Measurements from ENCODE around the gene TBCB.

GRCh38 chr19:36142496-36142895 is 27.2 kb downstream of the TBCB start:
- TF ChIP-seq CREB1 (IDR thresholded peaks at IDR 0.05; ENCODE audit: low read depth) (no peak), RAD21 (IDR thresholded peaks at IDR 0.05; ENCODE audit: low read depth) (no peak), YY1 (IDR thresholded peaks at IDR 0.05; ENCODE audit: low read depth) (no peak), EP300 (IDR thresholded peaks at IDR 0.05; ENCODE audit: borderline replicate concordance) (no peak), FOXM1 (IDR thresholded peaks at IDR 0.05; ENCODE audit: borderline replicate concordance, low read depth) (no peak), TCF12 (IDR thresholded peaks at IDR 0.05; ENCODE audit: low read depth) (no peak), TAF1 (IDR thresholded peaks at IDR 0.05; ENCODE audit: low read depth) (no peak)
- TF ChIP-seq, protein P1, sequence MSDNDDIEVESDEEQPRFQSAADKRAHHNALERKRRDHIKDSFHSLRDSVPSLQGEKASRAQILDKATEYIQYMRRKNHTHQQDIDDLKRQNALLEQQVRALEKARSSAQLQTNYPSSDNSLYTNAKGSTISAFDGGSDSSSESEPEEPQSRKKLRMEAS (IDR thresholded peaks at IDR 0.05), result no peak

Measured in Ishikawa (cell line).